GM04503 (cell line): ENCODE data around the gene CCDC148.
A peak's percentile ranks its signal among the peaks of the same experiment; 100 is the strongest.
"Not testable (repeated sequence)": the region's sequence is repeated elsewhere in the genome, so short reads cannot be mapped to it uniquely, and the experiment has no call there.

Experiments
- DNase-seq: peaks from one replicate; pipeline ENCODE4 v3.0.0-alpha.2; 2012; ENCODE audit warnings: low read depth

The CCDC148 gene

GRCh38 chr2:158482594-158482993 is 26.0 kb upstream of the CCDC148 start:
- no peak for DNase-seq

GRCh38 chr2:158481116-158481515 is 24.6 kb upstream of the CCDC148 start:
- no peak for DNase-seq

GRCh38 chr2:158478816-158479215 is 22.3 kb upstream of the CCDC148 start:
- DNase-seq: no peak

- DNase-seq: no peak
Observed at GRCh38 chr2:158478237-158478636, 21.7 kb upstream of the CCDC148 start.

GRCh38 chr2:158477202-158477601 is 20.6 kb upstream of the CCDC148 start:
- DNase-seq: no peak

GRCh38 chr2:158474526-158475011 is 18.0 kb upstream of the CCDC148 start:
- DNase-seq: not testable (repeated sequence)

GRCh38 chr2:158473719-158474392 is 17.3 kb upstream of the CCDC148 start:
- DNase-seq: no peak

- not testable (repeated sequence) for DNase-seq
Observed at GRCh38 chr2:158473300-158473699, 16.7 kb upstream of the CCDC148 start.

GRCh38 chr2:158472829-158473228 is 16.3 kb upstream of the CCDC148 start:
- not testable (repeated sequence) for DNase-seq

GRCh38 chr2:158467248-158467647 is 10.7 kb upstream of the CCDC148 start:
- DNase-seq: no peak

GRCh38 chr2:158464426-158465281 is 8.1 kb upstream of the CCDC148 start:
- no peak for DNase-seq

GRCh38 chr2:158463496-158464095 is 7.0 kb upstream of the CCDC148 start:
- no peak for DNase-seq

- no peak for DNase-seq
Observed at GRCh38 chr2:158460632-158461297, 4.2 kb upstream of the CCDC148 start.

- DNase-seq: no peak
Observed at GRCh38 chr2:158459161-158460003, 2.8 kb upstream of the CCDC148 start.

- DNase-seq: no peak
Observed at GRCh38 chr2:158458617-158458920, 2.0 kb upstream of the CCDC148 start.

- peak; percentile 15 for DNase-seq
Observed at GRCh38 chr2:158457826-158458616, 1.5 kb upstream of the CCDC148 start.

GRCh38 chr2:158457092-158457825 is 706 bp upstream of the CCDC148 start:
- DNase-seq: peak; percentile 12

GRCh38 chr2:158443606-158444005 is 12.9 kb downstream of the CCDC148 start:
- no peak for DNase-seq

GRCh38 chr2:158439062-158439461 is 17.5 kb downstream of the CCDC148 start:
- DNase-seq: not testable (repeated sequence)

- DNase-seq: not testable (repeated sequence)
Observed at GRCh38 chr2:158433716-158434115, 22.8 kb downstream of the CCDC148 start.
